ENCODE results near the gene ZFP92.

Gene ZFP92

GRCh38 chrX:153449368-153450113 lies 38.3 kb downstream of the ZFP92 start:
- Histone ChIP-seq H4K20me1 (ENCODE audit: insufficient read depth, low read length) (no peaks in the 10 kb centered on the region), H3K4me2 (ENCODE audit: low read depth, low read length) (no peak overlapping the region), H3K79me2 (ENCODE audit: low read length) (no peaks in the 10 kb centered on the region), H3K4me3 (ENCODE audit: low read length) (no peak overlapping the region), H3F3A (ENCODE audit: insufficient read depth, low read length) (no peaks in the 10 kb centered on the region), H3K36me3 (replicated peaks; ENCODE audit: insufficient read depth, low read length) (no peaks in the 10 kb centered on the region), H2AFZ (ENCODE audit: low read length) (no peak overlapping the region), H3K9ac (ENCODE audit: low read length) (no peak overlapping the region), H3K27me3 (replicated peaks; ENCODE audit: insufficient read depth, low read length) (no peaks in the 10 kb centered on the region), H3K4me1 (ENCODE audit: low read length) (no peaks in the 10 kb centered on the region), H3K9me3 (replicated peaks; ENCODE audit: insufficient read depth, low read length) (no peaks in the 10 kb centered on the region), H3K27ac (ENCODE audit: low read length) (no peak overlapping the region), H3K9me2 (replicated peaks; ENCODE audit: insufficient read depth, low read length) (no peaks in the 10 kb centered on the region)
- no peak for DNase-seq
- TF ChIP-seq EZH2 (optimal IDR thresholded peaks at IDR 0.05; ENCODE audit: low read depth, low read length) (no peak), CTCF (IDR thresholded peaks at IDR 0.05; ENCODE audit: low read length) (no peak), EZH2phosphoT487 (IDR thresholded peaks at IDR 0.05; ENCODE audit: low read length) (no peak)

- Histone ChIP-seq H3F3A (ENCODE audit: insufficient read depth, low read length) (no peaks in the 10 kb centered on the region), H3K4me1 (ENCODE audit: low read length) (no peaks in the 10 kb centered on the region), H3K4me2 (ENCODE audit: low read depth, low read length) (no peak overlapping the region), H3K9me3 (replicated peaks; ENCODE audit: insufficient read depth, low read length) (no peaks in the 10 kb centered on the region), H3K79me2 (ENCODE audit: low read length) (no peaks in the 10 kb centered on the region), H3K27ac (ENCODE audit: low read length) (no peak overlapping the region), H3K4me3 (ENCODE audit: low read length) (no peak overlapping the region), H4K20me1 (ENCODE audit: insufficient read depth, low read length) (no peaks in the 10 kb centered on the region), H3K9me2 (replicated peaks; ENCODE audit: insufficient read depth, low read length) (no peaks in the 10 kb centered on the region), H3K27me3 (replicated peaks; ENCODE audit: insufficient read depth, low read length) (no peaks in the 10 kb centered on the region), H3K9ac (ENCODE audit: low read length) (no peak overlapping the region), H3K36me3 (replicated peaks; ENCODE audit: insufficient read depth, low read length) (no peaks in the 10 kb centered on the region), H2AFZ (ENCODE audit: low read length) (no peak overlapping the region)
- TF ChIP-seq CTCF (IDR thresholded peaks at IDR 0.05; ENCODE audit: low read length), result no peak
- no peak for TF ChIP-seq EZH2 (optimal IDR thresholded peaks at IDR 0.05; ENCODE audit: low read depth, low read length)
- TF ChIP-seq EZH2phosphoT487 (IDR thresholded peaks at IDR 0.05; ENCODE audit: low read length), result no peak
- DNase-seq, result no peak
These were observed 39.1 kb downstream of the ZFP92 start for GRCh38 chrX:153450114-153450948.

DNA sequence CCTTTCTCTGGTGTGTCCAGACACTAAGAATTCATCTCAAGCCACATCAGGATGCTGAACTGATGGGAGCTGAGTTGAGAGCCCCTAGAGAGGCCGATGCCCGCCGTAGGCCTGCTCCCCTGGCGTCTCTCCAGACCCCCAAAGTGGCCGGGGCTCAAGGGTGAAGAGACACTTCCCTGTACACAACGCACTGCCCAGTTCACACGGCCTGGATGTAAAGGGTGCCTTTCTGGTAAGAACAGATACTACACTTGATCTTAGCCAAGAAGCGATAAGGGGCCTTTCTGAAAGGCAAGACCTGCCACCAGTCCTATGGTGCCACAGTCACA lies 39.6 kb downstream of the ZFP92 start:
- TF ChIP-seq CTCF (IDR thresholded peaks at IDR 0.05; ENCODE audit: low read length) (no peak), EZH2phosphoT487 (IDR thresholded peaks at IDR 0.05; ENCODE audit: low read length) (no peak), EZH2 (optimal IDR thresholded peaks at IDR 0.05; ENCODE audit: low read depth, low read length) (no peak)
- no peak overlapping the region for H3K4me2 ChIP-seq (ENCODE audit: low read depth, low read length)

More for the DNA sequence above, 39.6 kb downstream of the ZFP92 start:
- no peaks in the 10 kb centered on the region for H3K36me3 ChIP-seq (replicated peaks; ENCODE audit: insufficient read depth, low read length)
- H4K20me1 ChIP-seq (ENCODE audit: insufficient read depth, low read length), result no peaks in the 10 kb centered on the region
- H2AFZ ChIP-seq (ENCODE audit: low read length), result no peak overlapping the region
- no peak overlapping the region for H3K4me3 ChIP-seq (ENCODE audit: low read length)
- DNase-seq, result no peak
- no peaks in the 10 kb centered on the region for H3K79me2 ChIP-seq (ENCODE audit: low read length)
- H3K9ac ChIP-seq (ENCODE audit: low read length), result no peak overlapping the region
- H3K9me2 ChIP-seq (replicated peaks; ENCODE audit: insufficient read depth, low read length), result no peaks in the 10 kb centered on the region
- H3K27me3 ChIP-seq (replicated peaks; ENCODE audit: insufficient read depth, low read length), result no peaks in the 10 kb centered on the region
- H3K9me3 ChIP-seq (replicated peaks; ENCODE audit: insufficient read depth, low read length), result no peaks in the 10 kb centered on the region
- no peaks in the 10 kb centered on the region for H3K4me1 ChIP-seq (ENCODE audit: low read length)
- H3K27ac ChIP-seq (ENCODE audit: low read length), result no peak overlapping the region
- H3F3A ChIP-seq (ENCODE audit: insufficient read depth, low read length), result no peaks in the 10 kb centered on the region

All from MM.1S (cell line).